Caco-2 (cell line): ENCODE data around the gene MAST3. TPM values are rescaled to one million over a fixed set of nuclear protein-coding genes. Genes with fewer than 3 reads are reported as not detected.

Experiments used
- BruUV-seq: library from RNA; stranded (reverse); fragments of 400-500 nt; replicated peaks from 2 replicates; lab custom pipeline; 2021; lab: Mats Ljungman, UMichigan
- CTCF ChIA-PET: fragments of 300-600 bp; sonication (Branson Sonifier 250); formaldehyde crosslinking; loops from one replicate; lab custom pipeline; 2022; ENCODE audit warnings: antibody characterized with exemption; lab: Charles Lee
- POLR2A ChIA-PET: fragments of 300-600 bp; sonication (Branson Sonifier 250); formaldehyde crosslinking; loops from one replicate; lab custom pipeline; 2022; ENCODE audit warnings: antibody characterized with exemption; lab: Charles Lee
- DNase-seq, 2 experiments: peaks; one replicate each; pipeline versions ENCODE4 v3.0.0 to v3.0.0-alpha.2; 2020 to 2022
- H3K27me3 ChIP-seq: replicated peaks from 2 replicates; pipeline ENCODE4 v1.6.0; 2011; ENCODE audit warnings: low read length; ENCODE audit not compliant: control insufficient read depth, insufficient read depth
- H3K36me3 ChIP-seq: 2 replicates; pipeline ENCODE4 v1.5.1; 2011; ENCODE audit warnings: low read length; ENCODE audit not compliant: control insufficient read depth, insufficient read depth
- H3K4me1 ChIP-seq: fragments of 250-450 bp; sonication (Bioruptor Pico); 2 replicates; pipeline ENCODE4 v1.5.1; 2020; ENCODE audit warnings: mild to moderate bottlenecking
- H3K4me3 ChIP-seq: 2 replicates; pipeline ENCODE4 v1.5.1; 2011; ENCODE audit warnings: low read depth, mild to moderate bottlenecking, control low read depth, low read length
- H3K9me3 ChIP-seq: fragments of 250-450 bp; sonication (Bioruptor Pico); 2 replicates; pipeline ENCODE4 v1.5.1; 2020; ENCODE audit warnings: mild to moderate bottlenecking, moderate library complexity
- H3K27ac Mint-ChIP-seq: one replicate; pipeline ENCODE4 v1.8.0; 2022; ENCODE audit warnings: mixed read lengths; ENCODE audit not compliant: unreplicated experiment
- H3K27me3 Mint-ChIP-seq: one replicate; pipeline ENCODE4 v1.8.0; 2022; ENCODE audit warnings: mixed read lengths; ENCODE audit not compliant: insufficient read depth, unreplicated experiment
- H3K36me3 Mint-ChIP-seq: one replicate; pipeline ENCODE4 v1.8.0; 2022; ENCODE audit warnings: mild to moderate bottlenecking, mixed read lengths; ENCODE audit not compliant: insufficient read depth, unreplicated experiment
- H3K4me1 Mint-ChIP-seq: one replicate; pipeline ENCODE4 v1.8.0; 2022; ENCODE audit warnings: low read depth, mixed read lengths; ENCODE audit not compliant: unreplicated experiment
- H3K4me3 Mint-ChIP-seq: one replicate; pipeline ENCODE4 v1.8.0; 2022; ENCODE audit warnings: mild to moderate bottlenecking, moderate library complexity, mixed read lengths; ENCODE audit not compliant: unreplicated experiment
- H3K9me3 Mint-ChIP-seq: one replicate; pipeline ENCODE4 v1.8.0; 2022; ENCODE audit warnings: mixed read lengths; ENCODE audit not compliant: unreplicated experiment
- intact Hi-C: fragments of 100-400 bp; cut with micrococcal nuclease; formaldehyde crosslinking; loops from one replicate; pipeline ENCODE4 v1.10.0; 2022; ENCODE audit not compliant: unreplicated experiment
- total RNA-seq: library from RNA; stranded (reverse); gene quantifications from 2 replicates; pipeline ENCODE4 v1.2.3, GENCODE V29; 2022
- TF ChIP-seq, protein P1 (sequence below), 2 experiments: fragments of 200-600 bp in 1 of 2; IDR thresholded peaks; 1 replicate in 1 of 2; 2 replicates in 1 of 2; pipeline versions ENCODE4 v1.5.1 to v1.8.0; 2011 to 2022; ENCODE audit warnings: antibody characterized with exemption in 1 of 2, control low read depth in 1 of 2, inconsistent platforms in 1 of 2, low read depth in 1 of 2, low read length in 1 of 2, mild to moderate bottlenecking in 1 of 2, moderate library complexity in 1 of 2; ENCODE audit not compliant: insufficient read depth in 1 of 2, severe bottlenecking in 1 of 2, unreplicated experiment in 1 of 2

The MAST3 gene
- total RNA-seq, 1 experiment from 2014 or later: 8.2 TPM

DNA sequence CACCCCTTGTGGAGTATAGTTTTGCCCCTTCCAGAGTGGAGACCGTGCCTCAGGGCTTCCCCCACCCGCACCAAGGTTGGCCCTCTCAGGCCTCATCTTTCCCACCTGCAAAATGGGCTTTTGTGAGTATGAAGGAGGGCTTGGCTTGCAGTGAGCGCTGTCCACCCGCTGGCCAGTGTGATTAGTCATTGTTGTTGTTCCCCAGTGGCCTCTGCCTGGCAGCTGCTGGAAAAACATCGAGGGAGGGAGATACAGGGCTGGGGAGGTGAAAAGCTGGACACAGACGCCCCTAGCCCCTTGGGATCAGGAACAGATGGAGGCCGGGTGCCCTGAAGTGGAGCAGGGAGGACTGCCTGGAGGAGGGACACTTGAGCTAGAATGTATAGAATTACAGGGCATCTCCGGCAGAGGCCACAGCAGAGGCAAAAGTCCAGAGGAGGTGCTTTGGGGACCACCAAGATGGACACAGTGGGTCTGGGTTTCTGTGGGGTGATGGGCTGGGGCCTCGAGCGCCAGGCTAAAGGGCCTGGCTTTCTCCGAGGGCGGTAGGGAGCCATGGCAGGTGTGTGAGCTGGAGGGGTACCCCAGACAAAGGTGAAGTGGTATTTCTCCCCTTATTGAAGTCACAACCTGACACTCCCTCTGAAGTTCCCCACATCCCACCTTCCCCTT is 6.9 kb upstream of the MAST3 start:
- no peaks in the 10 kb centered on the region for H3K4me1 Mint-ChIP-seq
- TF ChIP-seq, protein P1, sequence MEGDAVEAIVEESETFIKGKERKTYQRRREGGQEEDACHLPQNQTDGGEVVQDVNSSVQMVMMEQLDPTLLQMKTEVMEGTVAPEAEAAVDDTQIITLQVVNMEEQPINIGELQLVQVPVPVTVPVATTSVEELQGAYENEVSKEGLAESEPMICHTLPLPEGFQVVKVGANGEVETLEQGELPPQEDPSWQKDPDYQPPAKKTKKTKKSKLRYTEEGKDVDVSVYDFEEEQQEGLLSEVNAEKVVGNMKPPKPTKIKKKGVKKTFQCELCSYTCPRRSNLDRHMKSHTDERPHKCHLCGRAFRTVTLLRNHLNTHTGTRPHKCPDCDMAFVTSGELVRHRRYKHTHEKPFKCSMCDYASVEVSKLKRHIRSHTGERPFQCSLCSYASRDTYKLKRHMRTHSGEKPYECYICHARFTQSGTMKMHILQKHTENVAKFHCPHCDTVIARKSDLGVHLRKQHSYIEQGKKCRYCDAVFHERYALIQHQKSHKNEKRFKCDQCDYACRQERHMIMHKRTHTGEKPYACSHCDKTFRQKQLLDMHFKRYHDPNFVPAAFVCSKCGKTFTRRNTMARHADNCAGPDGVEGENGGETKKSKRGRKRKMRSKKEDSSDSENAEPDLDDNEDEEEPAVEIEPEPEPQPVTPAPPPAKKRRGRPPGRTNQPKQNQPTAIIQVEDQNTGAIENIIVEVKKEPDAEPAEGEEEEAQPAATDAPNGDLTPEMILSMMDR (IDR thresholded peaks at IDR 0.05; ENCODE audit: insufficient read depth in 1 of 2, low read depth in 1 of 2, low read length in 1 of 2, severe bottlenecking in 1 of 2, unreplicated experiment in 1 of 2): no peak

DNA sequence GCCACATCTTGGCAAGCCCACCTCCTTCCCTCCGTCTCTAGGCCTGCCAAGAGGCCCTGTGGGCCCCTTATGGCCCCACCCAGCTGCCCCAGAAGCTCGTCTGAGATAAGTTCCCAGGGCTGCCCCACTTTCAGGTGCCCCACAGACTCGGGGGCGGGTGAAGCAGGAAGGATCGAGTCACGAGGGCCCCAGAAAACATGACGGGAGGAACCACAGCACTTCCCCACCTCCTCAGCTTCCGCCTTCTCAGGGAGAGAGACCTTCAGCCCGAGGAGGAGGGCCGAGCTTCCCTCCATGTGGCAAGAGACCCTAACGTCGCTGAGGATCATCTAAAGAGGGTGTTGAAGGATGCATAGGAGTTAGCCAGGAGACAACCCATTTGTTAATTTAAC is 6.4 kb upstream of the MAST3 start:
- ChIA-PET POLR2A (no interaction called here), CTCF (no interaction called here)
- H3K9me3 Mint-ChIP-seq: no peaks in the 10 kb centered on the region
- Histone ChIP-seq H3K4me1 (peaks cover 4% of the 10 kb centered on the region; the same call in 1 of the 2 replicates), H3K4me3 (no peak overlapping the region), H3K36me3 (no peaks in the 10 kb centered on the region), H3K27me3 (no peaks in the 10 kb centered on the region), H3K9me3 (no peaks in the 10 kb centered on the region)
- H3K36me3 Mint-ChIP-seq: peaks cover 4% of the 10 kb centered on the region
- intact Hi-C loops: no loop called here
- BruUV-seq: no TSS peak
- H3K4me1 Mint-ChIP-seq: no peaks in the 10 kb centered on the region
- TF ChIP-seq, protein P1 (IDR thresholded peaks at IDR 0.05; ENCODE audit: insufficient read depth in 1 of 2, low read depth in 1 of 2, low read length in 1 of 2, severe bottlenecking in 1 of 2, unreplicated experiment in 1 of 2): no peak
- no peak overlapping the region for H3K27ac Mint-ChIP-seq
- H3K27me3 Mint-ChIP-seq: no peaks in the 10 kb centered on the region
- no peak for DNase-seq
- H3K4me3 Mint-ChIP-seq: no peak overlapping the region

More for the DNA sequence above, 6.9 kb upstream of the MAST3 start:
- Mint-ChIP-seq H3K4me3 (no peak overlapping the region), H3K9me3 (no peaks in the 10 kb centered on the region), H3K27ac (no peak overlapping the region), H3K36me3 (peaks cover 4% of the 10 kb centered on the region), H3K27me3 (no peaks in the 10 kb centered on the region)
- DNase-seq: no peak
- BruUV-seq: no TSS peak
- intact Hi-C loops: no loop called here
- Histone ChIP-seq H3K4me1 (peaks cover 4% of the 10 kb centered on the region; the same call in 1 of the 2 replicates), H3K4me3 (no peak overlapping the region), H3K27me3 (no peaks in the 10 kb centered on the region), H3K9me3 (no peaks in the 10 kb centered on the region), H3K36me3 (no peaks in the 10 kb centered on the region)
- ChIA-PET CTCF (no interaction called here), POLR2A (no interaction called here)

DNA sequence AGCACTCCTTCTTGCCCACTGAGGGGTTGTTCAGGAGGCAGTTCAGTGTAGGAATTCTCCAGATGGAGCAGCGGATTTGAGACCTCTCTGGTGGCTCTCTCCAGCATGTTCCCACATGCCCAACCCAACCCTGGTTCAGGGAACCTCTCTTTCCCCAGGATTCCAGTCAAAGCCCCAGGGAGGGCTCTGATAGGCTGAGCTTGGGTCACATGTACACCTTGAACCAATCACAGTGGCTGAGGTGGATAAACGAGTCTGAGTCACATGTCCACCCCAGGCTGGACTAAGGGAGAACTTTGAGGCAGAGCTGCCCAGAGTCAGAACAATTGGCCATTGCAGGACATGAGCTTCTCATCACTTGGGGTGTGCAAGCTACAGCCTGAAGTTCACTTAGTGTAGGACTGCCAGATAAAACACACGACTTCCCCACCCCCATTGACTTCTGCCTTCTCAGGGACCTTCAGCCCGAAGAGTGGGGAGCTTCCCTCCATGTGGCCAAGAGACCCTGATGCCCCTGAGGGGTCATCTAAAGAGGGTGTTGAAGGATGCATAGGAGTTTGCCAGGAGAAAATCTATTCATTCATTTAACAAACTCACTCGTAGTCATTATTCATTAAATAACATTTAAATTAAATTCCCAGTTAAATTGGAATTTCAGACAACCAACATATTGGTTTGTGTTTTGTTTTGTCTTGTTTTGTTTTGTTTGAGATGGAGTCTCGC is 4.0 kb upstream of the MAST3 start:
- no peaks in the 10 kb centered on the region for H3K9me3 Mint-ChIP-seq

More for the DNA sequence above, 4.0 kb upstream of the MAST3 start:
- ChIA-PET POLR2A (no interaction called here), CTCF (no interaction called here)
- peak; percentile 41 to 75 for DNase-seq
- H3K27ac Mint-ChIP-seq: no peak overlapping the region
- TF ChIP-seq, protein P1 (IDR thresholded peaks at IDR 0.05; ENCODE audit: insufficient read depth in 1 of 2, low read depth in 1 of 2, low read length in 1 of 2, severe bottlenecking in 1 of 2, unreplicated experiment in 1 of 2): no peak
- H3K36me3 ChIP-seq: no peaks in the 10 kb centered on the region; the same call in 1 of the 2 replicates
- H3K4me3 ChIP-seq: no peak overlapping the region
- no TSS peak for BruUV-seq
- no peaks in the 10 kb centered on the region for H3K27me3 ChIP-seq
- H3K4me1 ChIP-seq: peaks cover 9% of the 10 kb centered on the region; the same call in 1 of the 2 replicates
- no peak overlapping the region for H3K4me3 Mint-ChIP-seq
- intact Hi-C loops: no loop called here
- H3K27me3 Mint-ChIP-seq: no peaks in the 10 kb centered on the region
- no peaks in the 10 kb centered on the region for H3K4me1 Mint-ChIP-seq
- H3K36me3 Mint-ChIP-seq: peaks cover 4% of the 10 kb centered on the region
- no peaks in the 10 kb centered on the region for H3K9me3 ChIP-seq
